Suprapubic skin (tissue), 4 donors: ENCODE data around the gene BPIFA2.

Experiments used
- CTCF ChIP-seq, 2 donors: fragments of 200-600 bp in 1 of 2; fragments of 450-650 bp in 1 of 2; sonication (generic) in 1 of 2; IDR thresholded peaks; one replicate each; pipeline ENCODE4 v1.5.1; 2016 to 2019; ENCODE audit warnings: antibody characterized with exemption in 2 of 2, mild to moderate bottlenecking in 1 of 2, moderate library complexity in 1 of 2
- POLR2A ChIP-seq, 2 donors: fragments of 450-650 bp; IDR thresholded peaks; one replicate each; pipeline ENCODE4 v1.6.1; 2017; ENCODE audit warnings: antibody characterized with exemption in 2 of 2, mild to moderate bottlenecking in 2 of 2, moderate library complexity in 2 of 2
- POLR2AphosphoS5 ChIP-seq, 3 donors: sonication (generic); formaldehyde crosslinking; IDR thresholded peaks; one replicate each; pipeline ENCODE4 v1.6.1; 2017; ENCODE audit warnings: antibody characterized with exemption in 3 of 3

- TF ChIP-seq CTCF (IDR thresholded peaks at IDR 0.05) (no peak), POLR2A (IDR thresholded peaks at IDR 0.05) (no peak), POLR2AphosphoS5 (IDR thresholded peaks at IDR 0.05) (no peak)
These were observed 19.5 kb downstream of the BPIFA2 start for GRCh38 chr20:33187491-33187890.
